Parathyroid adenoma (tissue), 2 donors: ENCODE measurements around the gene TNPO1.

ENCODE experiments used
- H2AFZ ChIP-seq: fragments of 300-600 bp; sonication (generic); one replicate; pipeline ENCODE4 v1.7.0; 2017; ENCODE audit warnings: antibody characterized with exemption, mild to moderate bottlenecking
- H3K27ac ChIP-seq: fragments of 300-600 bp; sonication (generic); one replicate; pipeline ENCODE4 v1.7.0; 2017
- H3K27me3 ChIP-seq: fragments of 300-600 bp; sonication (generic); one replicate; pipeline ENCODE4 v1.7.0; 2017; ENCODE audit warnings: low read length; ENCODE audit not compliant: control insufficient read depth, insufficient read depth
- H3K36me3 ChIP-seq: fragments of 300-600 bp; sonication (generic); one replicate; pipeline ENCODE4 v1.7.0; 2017; ENCODE audit warnings: low read length; ENCODE audit not compliant: control insufficient read depth, insufficient read depth
- H3K4me1 ChIP-seq: fragments of 300-600 bp; sonication (generic); one replicate; pipeline ENCODE4 v1.7.0; 2017; ENCODE audit warnings: control low read depth
- H3K4me2 ChIP-seq: fragments of 300-600 bp; sonication (generic); one replicate; pipeline ENCODE4 v1.7.0; 2017; ENCODE audit warnings: low read length
- H3K4me3 ChIP-seq: fragments of 300-600 bp; sonication (generic); one replicate; pipeline ENCODE4 v1.7.0; 2017; ENCODE audit warnings: low read depth, low read length
- H3K79me2 ChIP-seq: fragments of 300-600 bp; sonication (generic); one replicate; pipeline ENCODE4 v1.7.0; 2017; ENCODE audit warnings: control low read depth
- H3K9ac ChIP-seq: fragments of 300-600 bp; sonication (generic); one replicate; pipeline ENCODE4 v1.7.0; 2017; ENCODE audit warnings: mild to moderate bottlenecking
- H3K9me3 ChIP-seq: fragments of 300-600 bp; sonication (generic); one replicate; pipeline ENCODE4 v1.7.0; 2017; ENCODE audit warnings: low read length; ENCODE audit not compliant: control insufficient read depth
- CTCF ChIP-seq: fragments of 300-600 bp; sonication (generic); IDR thresholded peaks from one replicate; pipeline ENCODE4 v1.7.0; 2017; ENCODE audit warnings: antibody characterized with exemption, mild to moderate bottlenecking
- donor health status: primary hyperparathyroidism.

TNPO1 gene

GRCh38 chr5:72817076-72817481, 618 bp downstream of the TNPO1 start:
- Histone ChIP-seq H3K4me2 (peak overlapping the region; percentile 76), H3K9me3 (no peaks in the 10 kb centered on the region), H3K4me3 (peak overlapping the region; percentile 70), H3K4me1 (peaks cover 12% of the 10 kb centered on the region), H3K36me3 (no peaks in the 10 kb centered on the region), H3K79me2 (peaks cover 35% of the 10 kb centered on the region), H3K9ac (peak overlapping the region; percentile 56), H3K27ac (peak overlapping the region; percentile 98), H3K27me3 (no peaks in the 10 kb centered on the region), H2AFZ (peak overlapping the region; percentile 98)
- TF ChIP-seq CTCF: no peak

- peak overlapping the region; percentile 98 for H3K27ac ChIP-seq
These were observed 1.3 kb downstream of the TNPO1 start for GRCh38 chr5:72817671-72818266.

GRCh38 chr5:72818866-72819534, 2.5 kb downstream of the TNPO1 start:
- Histone ChIP-seq H2AFZ (no peak overlapping the region), H3K9me3 (no peaks in the 10 kb centered on the region), H3K4me2 (no peak overlapping the region), H3K27me3 (no peaks in the 10 kb centered on the region), H3K36me3 (no peaks in the 10 kb centered on the region), H3K4me1 (peaks cover 20% of the 10 kb centered on the region), H3K9ac (no peak overlapping the region), H3K79me2 (peaks cover 50% of the 10 kb centered on the region), H3K27ac (no peak overlapping the region), H3K4me3 (no peak overlapping the region)
- peak; percentile 60 for TF ChIP-seq CTCF

More at GRCh38 chr5:72817671-72818266, 1.3 kb downstream of the TNPO1 start:
- Histone ChIP-seq H2AFZ (peak overlapping the region; percentile 98), H3K9me3 (no peaks in the 10 kb centered on the region), H3K9ac (no peak overlapping the region), H3K36me3 (no peaks in the 10 kb centered on the region), H3K79me2 (peaks cover 38% of the 10 kb centered on the region), H3K27me3 (no peaks in the 10 kb centered on the region), H3K4me1 (peaks cover 12% of the 10 kb centered on the region), H3K4me2 (peak overlapping the region; percentile 76), H3K4me3 (peak overlapping the region; percentile 70)
- TF ChIP-seq CTCF: no peak

GRCh38 chr5:72821776-72822175, 5.3 kb downstream of the TNPO1 start:
- H3K36me3 ChIP-seq: no peaks in the 10 kb centered on the region
- H3K79me2 ChIP-seq: peaks cover 65% of the 10 kb centered on the region
- H3K27ac ChIP-seq: no peak overlapping the region
- H2AFZ ChIP-seq: no peak overlapping the region
- no peak overlapping the region for H3K4me2 ChIP-seq
- H3K4me1 ChIP-seq: peaks cover 22% of the 10 kb centered on the region
- no peaks in the 10 kb centered on the region for H3K27me3 ChIP-seq
- H3K9me3 ChIP-seq: no peaks in the 10 kb centered on the region
- TF ChIP-seq CTCF: no peak
- H3K4me3 ChIP-seq: no peak overlapping the region
- H3K9ac ChIP-seq: no peak overlapping the region
